Trophoblast cell (in vitro differentiated cells and primary cell): ENCODE measurements around the gene ABI3. TPM values are rescaled to one million over a fixed set of nuclear protein-coding genes. Genes with fewer than 3 reads are reported as not detected.

ENCODE experiments used
- DNase-seq, 2 donors: peaks; one replicate each; pipeline ENCODE4 v3.0.0-alpha.2; 2016
- H2AFZ ChIP-seq: 2 replicates; pipeline ENCODE4 v1.6.1; 2013; ENCODE audit warnings: low read length, moderate library complexity, mild to moderate bottlenecking; ENCODE audit not compliant: insufficient read depth, poor library complexity
- H2AK5ac ChIP-seq: 2 replicates; pipeline ENCODE4 v1.6.1; 2013; ENCODE audit warnings: mild to moderate bottlenecking, low read length
- H2BK120ac ChIP-seq: 2 replicates; pipeline ENCODE4 v1.6.1; 2013; ENCODE audit warnings: low read length, mild to moderate bottlenecking, moderate library complexity; ENCODE audit not compliant: insufficient read depth, poor library complexity
- H2BK12ac ChIP-seq: 2 replicates; pipeline ENCODE4 v1.6.1; 2013; ENCODE audit warnings: mild to moderate bottlenecking, low read length, moderate library complexity
- H2BK5ac ChIP-seq: 2 replicates; pipeline ENCODE4 v1.6.1; 2013; ENCODE audit warnings: low read length, low read depth, moderate library complexity, mild to moderate bottlenecking; ENCODE audit not compliant: poor library complexity
- H3K14ac ChIP-seq: 2 replicates; pipeline ENCODE4 v1.6.1; 2013; ENCODE audit warnings: mild to moderate bottlenecking, low read length
- H3K18ac ChIP-seq: 2 replicates; pipeline ENCODE4 v1.6.1; 2013; ENCODE audit warnings: mild to moderate bottlenecking, low read length
- H3K23ac ChIP-seq: 2 replicates; pipeline ENCODE4 v1.6.1; 2013; ENCODE audit warnings: low read length
- H3K27ac ChIP-seq: 2 replicates; pipeline ENCODE4 v1.5.1; 2013; ENCODE audit warnings: low read depth, mild to moderate bottlenecking, inconsistent platforms, low read length, moderate library complexity
- H3K27me3 ChIP-seq: 2 replicates; pipeline ENCODE4 v1.6.1; 2013; ENCODE audit warnings: inconsistent platforms, mild to moderate bottlenecking, low read length, moderate library complexity; ENCODE audit not compliant: insufficient read depth
- H3K36me3 ChIP-seq, 2 experiments: 1 replicate in 1 of 2; 2 replicates in 1 of 2; pipeline ENCODE4 v1.6.1; 2013; ENCODE audit warnings: low read length in 2 of 2, mild to moderate bottlenecking in 2 of 2, moderate library complexity in 1 of 2; ENCODE audit not compliant: insufficient read depth in 2 of 2, control insufficient read depth in 1 of 2
- H3K4ac ChIP-seq: 2 replicates; pipeline ENCODE4 v1.6.1; 2013; ENCODE audit warnings: low read depth, mild to moderate bottlenecking, low read length, moderate library complexity
- H3K4me1 ChIP-seq, 2 experiments: 1 replicate in 1 of 2; 2 replicates in 1 of 2; pipeline ENCODE4 v1.6.1; 2013; ENCODE audit warnings: low read length in 2 of 2, mild to moderate bottlenecking in 2 of 2, moderate library complexity in 1 of 2; ENCODE audit not compliant: insufficient read depth in 2 of 2, control insufficient read depth in 1 of 2
- H3K4me2 ChIP-seq: 2 replicates; pipeline ENCODE4 v1.6.1; 2013; ENCODE audit warnings: inconsistent platforms, mild to moderate bottlenecking, low read length, moderate library complexity
- H3K4me3 ChIP-seq: 2 replicates; pipeline ENCODE4 v1.5.1; 2013; ENCODE audit warnings: mild to moderate bottlenecking, low read depth, low read length, inconsistent platforms
- H3K79me1 ChIP-seq: one replicate; pipeline ENCODE4 v1.6.1; 2013; ENCODE audit warnings: low read length
- H3K79me2 ChIP-seq: 2 replicates; pipeline ENCODE4 v1.6.1; 2013; ENCODE audit warnings: low read length, mild to moderate bottlenecking; ENCODE audit not compliant: control insufficient read depth, insufficient read depth, poor library complexity
- H3K9ac ChIP-seq: 2 replicates; pipeline ENCODE4 v1.6.1; 2013; ENCODE audit warnings: mild to moderate bottlenecking, low read length
- H3K9me3 ChIP-seq: 2 replicates; pipeline ENCODE4 v1.6.1; 2013; ENCODE audit warnings: low read depth, mild to moderate bottlenecking, control low read depth, inconsistent platforms, low read length; ENCODE audit not compliant: insufficient read depth
- H4K12ac ChIP-seq: 2 replicates; pipeline ENCODE4 v1.6.1; 2013; ENCODE audit warnings: low read depth, mild to moderate bottlenecking, low read length, moderate library complexity
- H4K8ac ChIP-seq: 2 replicates; pipeline ENCODE4 v1.6.1; 2013; ENCODE audit warnings: low read depth, mild to moderate bottlenecking, low read length, moderate library complexity
- H4K91ac ChIP-seq: one replicate; pipeline ENCODE4 v1.6.1; 2013; ENCODE audit warnings: low read depth, mild to moderate bottlenecking, low read length, moderate library complexity
- WGBS: extraction: QIAGEN DNeasy Blood & Tissue Kit; methylation state at CpG from one replicate; pipeline ENCODE4 v1.1.7; 2013; ENCODE audit warnings: missing lambda C conversion rate; ENCODE audit not compliant: insufficient read length, insufficient coverage; ENCODE audit errors: extremely low coverage; 5-methylcytosine and 5-hydroxymethylcytosine counted together
- polyA plus RNA-seq: library from polyadenylated mRNA; stranded (reverse); fragments of 200-250 nt; gene quantifications from 2 replicates; pipeline ENCODE4 v1.2.3, GENCODE V29; 2013

The ABI3 gene
- 0.15 and 0.21 TPM in 2 replicates for polyA plus RNA-seq

- no peaks in the 10 kb centered on the region for H3K79me2 ChIP-seq
- H4K12ac ChIP-seq: no peak within 1 kb of the TSS
- no peak within 1 kb of the TSS for H3K27ac ChIP-seq
- no peak within 1 kb of the TSS for H2BK120ac ChIP-seq
- H3K36me3 ChIP-seq: no peaks in the 10 kb centered on the region
- no peak within 1 kb of the TSS for H3K4me3 ChIP-seq
- no peak within 1 kb of the TSS for H2BK5ac ChIP-seq
- no peak within 1 kb of the TSS for H2AK5ac ChIP-seq
- H2AFZ ChIP-seq: no peak within 1 kb of the TSS
- H3K14ac ChIP-seq: no peak within 1 kb of the TSS
- no peak within 1 kb of the TSS for H3K4me2 ChIP-seq
- H3K23ac ChIP-seq: no peak within 1 kb of the TSS
- peaks cover 3 to 6% of the 10 kb centered on the region in 2 experiments for H3K4me1 ChIP-seq
- H3K27me3 ChIP-seq: no peaks in the 10 kb centered on the region
- WGBS: no CpG with 5 or more reads among the region's 22 CpGs
- H3K4ac ChIP-seq: no peak within 1 kb of the TSS
- no peak within 1 kb of the TSS for H3K18ac ChIP-seq
- no peaks in the 10 kb centered on the region for H3K9me3 ChIP-seq
- H3K79me1 ChIP-seq: no peaks in the 10 kb centered on the region
- no peak within 1 kb of the TSS for H3K9ac ChIP-seq
- H4K8ac ChIP-seq: no peak within 1 kb of the TSS
- peak in 1 of 2 donors; percentile 5 for DNase-seq
- H4K91ac ChIP-seq: no peak within 1 kb of the TSS
- H2BK12ac ChIP-seq: no peak within 1 kb of the TSS
Observed at GRCh38 chr17:49210158-49211029, at the start of gene ABI3, which contains the start of gene GNGT2. TSS of gene ABI3 (plus strand) at chr17:49210707. CDS start at chr17:49210725, 18 bp downstream. TSS of gene GNGT2 (minus strand) at chr17:49210574. CDS start at chr17:49207422, 3,152 bp downstream.

DNA sequence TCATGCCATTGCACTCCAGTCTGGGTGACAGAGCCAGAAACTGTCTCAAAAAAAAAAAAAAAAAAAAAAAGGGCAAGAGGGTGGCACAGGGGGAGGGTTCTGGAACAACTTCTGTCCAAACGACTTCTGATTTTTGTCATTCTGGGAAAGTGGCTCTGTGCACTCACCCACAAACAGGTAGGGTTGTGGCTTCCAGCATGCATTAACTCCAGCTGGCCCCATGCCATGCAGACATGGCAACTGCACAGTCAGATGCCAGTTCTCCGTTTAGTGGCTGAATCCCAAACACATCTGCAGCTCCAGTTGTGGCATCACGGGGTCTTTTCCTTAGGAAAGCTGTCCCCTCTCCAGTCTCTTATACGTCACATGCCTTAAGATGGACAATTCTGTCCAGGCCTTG lies 47.6 kb upstream of the ABI3 start:
- H4K12ac ChIP-seq: no peak overlapping the region
- no peak overlapping the region for H3K9ac ChIP-seq
- H3K18ac ChIP-seq: no peak overlapping the region
- no peak overlapping the region for H4K91ac ChIP-seq
- H3K27me3 ChIP-seq: no peaks in the 10 kb centered on the region
- H3K23ac ChIP-seq: no peak overlapping the region
- H3K14ac ChIP-seq: no peak overlapping the region
- H3K4me3 ChIP-seq: no peak overlapping the region
- no peaks in the 10 kb centered on the region for H3K9me3 ChIP-seq
- no peak overlapping the region for H2BK5ac ChIP-seq
- no peak overlapping the region for H3K27ac ChIP-seq
- no peaks in the 10 kb centered on the region for H3K79me1 ChIP-seq
- H3K4ac ChIP-seq: no peak overlapping the region
- no CpG with 5 or more reads among the region's 4 CpGs for WGBS
- no peak overlapping the region for H3K4me2 ChIP-seq
- no peak overlapping the region for H2BK12ac ChIP-seq
- DNase-seq: no peak
- H2AFZ ChIP-seq: no peak overlapping the region
- no peak overlapping the region for H4K8ac ChIP-seq
- no peak overlapping the region for H2AK5ac ChIP-seq
- no peaks in the 10 kb centered on the region for H3K79me2 ChIP-seq
- H3K36me3 ChIP-seq: no peaks in the 10 kb centered on the region
- no peak overlapping the region for H2BK120ac ChIP-seq
- no peaks in the 10 kb centered on the region for H3K4me1 ChIP-seq

DNA sequence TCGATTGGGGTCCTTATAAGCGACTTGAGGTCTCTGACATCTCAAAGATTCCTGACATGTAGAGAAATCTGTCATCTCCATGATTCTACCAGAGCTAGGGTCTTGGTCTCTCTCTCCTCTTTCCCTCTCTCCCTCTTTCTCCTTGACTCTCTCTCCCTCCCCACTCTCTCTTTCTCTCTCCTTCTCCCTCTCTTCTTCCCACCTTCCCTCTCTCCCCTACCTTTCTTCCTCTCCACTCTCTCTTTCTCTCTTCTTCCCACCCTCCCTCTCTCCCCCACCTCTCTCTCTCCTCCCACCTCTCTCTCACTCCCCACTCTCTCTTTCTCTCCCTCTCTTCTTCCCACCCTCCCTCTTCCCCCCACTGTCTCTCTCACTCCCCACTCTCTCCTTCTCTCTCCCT lies 45.4 kb upstream of the ABI3 start:
- Histone ChIP-seq H3K18ac (no peak overlapping the region), H3K4me3 (no peak overlapping the region), H2BK120ac (no peak overlapping the region), H4K91ac (no peak overlapping the region), H3K79me2 (no peaks in the 10 kb centered on the region), H2BK12ac (no peak overlapping the region), H3K4ac (no peak overlapping the region), H3K4me1 (no peaks in the 10 kb centered on the region), H3K27ac (no peak overlapping the region), H3K36me3 (no peaks in the 10 kb centered on the region), H3K9ac (no peak overlapping the region), H3K23ac (no peak overlapping the region), H3K14ac (no peak overlapping the region), H2AK5ac (no peak overlapping the region), H4K12ac (no peak overlapping the region), H3K9me3 (peaks cover 6% of the 10 kb centered on the region), H3K27me3 (no peaks in the 10 kb centered on the region), H2BK5ac (no peak overlapping the region), H4K8ac (no peak overlapping the region), H2AFZ (no peak overlapping the region), H3K79me1 (no peaks in the 10 kb centered on the region), H3K4me2 (no peak overlapping the region)
- no peak for DNase-seq
- no CpG with 5 or more reads among the region's 2 CpGs for WGBS

GRCh38 chr17:49168706-49169105 lies 41.8 kb upstream of the ABI3 start:
- Histone ChIP-seq H4K12ac (no peak overlapping the region), H2BK120ac (no peak overlapping the region), H3K9me3 (peaks cover 10% of the 10 kb centered on the region), H2BK5ac (no peak overlapping the region), H3K27ac (no peak overlapping the region), H2AFZ (no peak overlapping the region), H3K79me1 (no peaks in the 10 kb centered on the region), H3K79me2 (no peaks in the 10 kb centered on the region), H3K18ac (no peak overlapping the region), H2BK12ac (no peak overlapping the region), H3K36me3 (no peaks in the 10 kb centered on the region), H3K9ac (no peak overlapping the region), H4K8ac (no peak overlapping the region), H3K27me3 (no peaks in the 10 kb centered on the region), H4K91ac (no peak overlapping the region), H2AK5ac (no peak overlapping the region), H3K4me2 (no peak overlapping the region), H3K23ac (no peak overlapping the region), H3K4ac (no peak overlapping the region), H3K14ac (no peak overlapping the region), H3K4me1 (no peaks in the 10 kb centered on the region), H3K4me3 (no peak overlapping the region)
- WGBS: no CpG with 5 or more reads among the region's 9 CpGs
- no peak for DNase-seq
